ENCODE measurements around the gene FAM107A.

The FAM107A gene

DNA sequence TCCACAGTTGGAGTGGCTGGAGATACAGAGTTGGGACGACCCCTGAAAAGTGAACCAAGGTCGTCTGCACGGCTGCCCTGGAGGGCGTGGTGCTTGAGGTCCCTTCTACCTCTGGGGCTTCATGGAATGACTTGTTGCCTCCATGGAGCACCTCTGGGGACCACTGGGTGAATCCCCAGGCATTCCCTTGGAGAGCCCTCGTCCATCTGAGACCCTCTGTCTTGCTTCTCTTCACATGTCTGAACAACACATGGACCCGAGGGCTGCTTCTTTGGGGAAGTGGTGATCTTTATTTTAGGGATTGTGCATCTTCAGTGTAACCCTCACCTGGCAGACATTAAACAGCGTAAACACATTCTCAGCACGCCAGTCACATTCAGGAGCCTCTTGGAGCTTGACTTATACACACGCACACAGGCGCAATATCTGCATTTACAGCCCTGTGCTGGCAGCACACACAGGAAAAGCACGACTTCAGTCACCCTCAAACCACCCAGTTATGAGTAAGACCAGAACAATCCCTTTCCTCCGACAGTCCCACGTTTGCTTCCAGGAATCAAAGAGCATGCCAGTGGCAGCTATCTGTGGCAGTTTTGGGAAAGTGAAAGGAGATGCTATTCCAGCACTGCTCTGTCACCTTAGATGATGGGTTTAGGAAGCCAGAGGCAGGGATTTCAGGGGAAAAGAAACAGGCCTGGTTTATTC is 12.6 kb downstream of the FAM107A start:
- no peak overlapping the region for H3K4me3 ChIP-seq (replicated peaks in 1 of 2; ENCODE audit: low read depth in 2 of 2, low read length in 2 of 2)
- TF ChIP-seq, protein P1, sequence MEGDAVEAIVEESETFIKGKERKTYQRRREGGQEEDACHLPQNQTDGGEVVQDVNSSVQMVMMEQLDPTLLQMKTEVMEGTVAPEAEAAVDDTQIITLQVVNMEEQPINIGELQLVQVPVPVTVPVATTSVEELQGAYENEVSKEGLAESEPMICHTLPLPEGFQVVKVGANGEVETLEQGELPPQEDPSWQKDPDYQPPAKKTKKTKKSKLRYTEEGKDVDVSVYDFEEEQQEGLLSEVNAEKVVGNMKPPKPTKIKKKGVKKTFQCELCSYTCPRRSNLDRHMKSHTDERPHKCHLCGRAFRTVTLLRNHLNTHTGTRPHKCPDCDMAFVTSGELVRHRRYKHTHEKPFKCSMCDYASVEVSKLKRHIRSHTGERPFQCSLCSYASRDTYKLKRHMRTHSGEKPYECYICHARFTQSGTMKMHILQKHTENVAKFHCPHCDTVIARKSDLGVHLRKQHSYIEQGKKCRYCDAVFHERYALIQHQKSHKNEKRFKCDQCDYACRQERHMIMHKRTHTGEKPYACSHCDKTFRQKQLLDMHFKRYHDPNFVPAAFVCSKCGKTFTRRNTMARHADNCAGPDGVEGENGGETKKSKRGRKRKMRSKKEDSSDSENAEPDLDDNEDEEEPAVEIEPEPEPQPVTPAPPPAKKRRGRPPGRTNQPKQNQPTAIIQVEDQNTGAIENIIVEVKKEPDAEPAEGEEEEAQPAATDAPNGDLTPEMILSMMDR (IDR thresholded peaks at IDR 0.05; ENCODE audit: low read depth, low read length): no peak
- DNase-seq (ENCODE audit: low read depth in 2 of 2): peak; percentile 78 to 90

DNA sequence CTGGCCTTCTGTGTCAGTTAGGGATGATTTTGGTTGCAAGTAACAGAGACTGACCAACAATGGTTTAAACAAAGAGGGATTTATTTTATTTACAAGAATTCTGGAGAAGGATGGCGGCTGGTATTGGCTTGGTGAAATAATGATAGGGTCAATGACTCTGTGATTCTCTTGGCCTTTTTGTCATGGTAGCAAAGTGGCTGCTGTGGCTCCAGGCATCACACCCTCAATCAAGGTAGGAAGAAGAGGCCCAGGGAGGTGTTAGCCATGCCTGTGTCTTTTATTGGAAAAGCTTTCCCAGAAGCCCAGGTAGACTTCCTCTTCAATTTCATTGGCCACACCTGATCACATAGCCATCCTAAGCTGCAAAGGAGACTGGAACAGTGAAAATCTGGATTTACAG is 13.1 kb downstream of the FAM107A start:
- H3K4me3 ChIP-seq (replicated peaks in 1 of 2; ENCODE audit: low read depth in 2 of 2, low read length in 2 of 2): no peak overlapping the region
- no peak for DNase-seq (ENCODE audit: low read depth in 2 of 2)
- TF ChIP-seq, protein P1 (IDR thresholded peaks at IDR 0.05; ENCODE audit: low read depth, low read length): no peak

DNA sequence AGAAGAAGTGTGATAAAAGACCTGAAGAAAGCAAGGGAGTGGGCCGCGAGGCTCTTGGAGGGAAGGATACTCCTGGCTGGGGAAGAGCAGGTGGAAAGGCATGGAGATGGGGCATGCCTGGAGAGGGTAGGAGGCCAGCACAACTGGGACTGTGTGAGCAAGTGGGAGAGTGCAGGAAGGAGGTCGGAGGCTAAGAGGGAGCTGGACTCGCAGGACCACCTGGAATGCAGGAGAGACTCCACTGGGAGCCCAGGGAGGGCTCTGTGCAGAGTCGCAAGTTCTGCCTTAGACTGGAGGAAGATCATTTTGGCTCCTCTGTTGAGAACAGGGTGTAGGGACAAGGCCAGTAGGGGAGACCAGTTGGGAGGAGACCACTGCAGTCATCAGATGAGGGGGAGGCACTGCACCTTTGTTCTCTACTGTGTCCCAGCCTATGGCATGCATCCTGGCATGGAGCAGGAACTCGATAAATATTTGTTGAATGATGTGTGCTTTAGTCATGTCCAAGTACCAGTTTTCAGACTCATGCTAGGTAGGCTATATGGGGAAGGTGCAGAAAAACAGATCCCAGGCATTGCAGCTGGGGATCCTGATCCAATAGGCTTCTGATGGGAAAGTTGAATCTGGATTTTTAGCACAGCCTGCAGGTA is 13.7 kb downstream of the FAM107A start:
- TF ChIP-seq, protein P1 (IDR thresholded peaks at IDR 0.05; ENCODE audit: low read depth, low read length): no peak
- no peak overlapping the region for H3K4me3 ChIP-seq (replicated peaks in 1 of 2; ENCODE audit: low read depth in 2 of 2, low read length in 2 of 2)

GRCh38 chr3:58562498-58562897 is 14.7 kb downstream of the FAM107A start:
- no peak for DNase-seq (ENCODE audit: low read depth in 2 of 2)
- TF ChIP-seq, protein P1 (IDR thresholded peaks at IDR 0.05; ENCODE audit: low read depth, low read length): no peak
- H3K4me3 ChIP-seq (replicated peaks in 1 of 2; ENCODE audit: low read depth in 2 of 2, low read length in 2 of 2): no peak overlapping the region

More for the DNA sequence above, 13.7 kb downstream of the FAM107A start:
- peak in 1 of 2 donors; percentile 59 for DNase-seq (ENCODE audit: low read depth in 2 of 2)

DNA sequence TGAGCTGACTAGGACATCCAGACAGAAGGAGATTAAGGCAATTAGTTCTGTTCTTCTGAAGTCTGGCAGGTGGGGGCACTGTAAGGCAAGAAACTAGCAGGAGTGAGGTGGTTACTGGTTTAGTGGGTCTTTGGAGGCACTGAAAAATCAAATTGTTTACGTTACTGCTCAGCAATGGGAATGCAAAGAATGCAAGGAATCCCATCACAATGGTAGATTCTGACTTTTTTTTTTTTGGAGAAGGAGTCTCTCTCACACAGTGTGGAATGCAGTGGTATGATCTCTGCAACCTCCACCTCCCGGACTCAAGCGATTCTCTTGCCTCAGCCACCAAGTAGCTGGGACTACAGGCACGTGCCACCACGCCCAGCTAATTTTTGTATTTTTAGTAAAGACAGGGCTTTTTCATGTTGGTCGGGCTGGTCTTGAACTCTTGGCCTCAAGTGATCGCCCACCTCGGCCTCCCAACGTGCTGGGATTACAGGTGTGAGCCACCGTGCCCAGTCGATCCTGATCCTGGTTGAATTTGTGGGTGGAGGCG is 16.4 kb downstream of the FAM107A start:
- no peak overlapping the region for H3K4me3 ChIP-seq (replicated peaks in 1 of 2; ENCODE audit: low read depth in 2 of 2, low read length in 2 of 2)
- peak; percentile 96 to 97 for DNase-seq (ENCODE audit: low read depth in 2 of 2)
- TF ChIP-seq, protein P1 (IDR thresholded peaks at IDR 0.05; ENCODE audit: low read depth, low read length): peak; percentile 61

DNA sequence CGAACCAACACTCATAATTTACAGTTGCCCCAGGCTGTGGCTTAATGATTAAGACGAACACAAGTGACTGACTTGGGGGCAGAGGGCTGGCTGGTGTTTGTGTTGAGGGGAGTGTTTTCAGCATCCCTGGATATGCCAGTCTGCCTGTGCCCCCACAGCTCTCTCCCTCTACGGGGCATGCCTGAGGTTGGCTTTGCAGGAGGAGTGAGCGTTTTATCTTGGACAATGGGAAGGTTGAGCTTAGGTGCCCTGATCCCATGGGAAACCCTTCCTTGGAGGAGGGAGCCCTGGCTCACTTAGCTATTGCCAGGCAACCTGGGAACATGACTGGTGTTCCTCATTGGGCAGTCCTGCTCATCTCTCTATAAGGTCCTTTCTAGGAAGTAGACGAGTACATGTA is 17.6 kb downstream of the FAM107A start:
- H3K4me3 ChIP-seq (replicated peaks in 1 of 2; ENCODE audit: low read depth in 2 of 2, low read length in 2 of 2): no peak overlapping the region
- TF ChIP-seq, protein P1 (IDR thresholded peaks at IDR 0.05; ENCODE audit: low read depth, low read length): no peak

More for the DNA sequence above, 17.6 kb downstream of the FAM107A start:
- no peak for DNase-seq (ENCODE audit: low read depth in 2 of 2)

All from cardiac fibroblast (primary cell).